HepG2 (cell line): ENCODE measurements around the gene NCKIPSD. TPM values are rescaled to one million over a fixed set of nuclear protein-coding genes. Genes with fewer than 3 reads are reported as not detected.

Experiments
- ATAC-seq: fragments of 200-7000 bp; cut with Tn5 transposase; 3 replicates; pipeline ENCODE4 v1.9.1; 2020; ENCODE audit warnings: mild to moderate bottlenecking, moderate library complexity
- BruUV-seq: library from RNA; stranded (reverse); fragments of 400-500 nt; replicated peaks from 2 replicates; lab custom pipeline; 2021; lab: Mats Ljungman, UMichigan
- CTCF ChIA-PET: fragments of 300-600 bp; formaldehyde crosslinking; extraction: SDS; loops from one replicate; lab custom pipeline; 2021; ENCODE audit warnings: low total read pairs, inconsistent platforms, low intra/inter-chr PET ratio; lab: Yijun Ruan, JAX
- POLR2A ChIA-PET: fragments of 350-600 bp; sonication (Branson Sonifier 250); formaldehyde crosslinking; loops from one replicate; lab custom pipeline; 2020; ENCODE audit warnings: antibody characterized with exemption, inconsistent platforms; lab: Yijun Ruan, JAX
- DNase-seq: peaks from one replicate; pipeline ENCODE4 v3.0.0-alpha.2; 2015; ENCODE audit warnings: low spot score
- FAIRE-seq: peaks from 3 replicates; lab custom pipeline; 2011; peaks lifted over from hg19 to GRCh38; lab: Jason Lieb, UNC
- H2AFZ ChIP-seq: one replicate; pipeline ENCODE4 v1.6.1; 2011; ENCODE audit warnings: low read length, inconsistent platforms
- H3K27ac ChIP-seq: fragments of 300-600 bp; 3 replicates; pipeline ENCODE4 v1.8.0; 2011; ENCODE audit warnings: mixed run types, mild to moderate bottlenecking, mixed read lengths, low read length, inconsistent platforms; ENCODE audit not compliant: insufficient read depth; ENCODE audit errors: extremely low read length
- H3K27me3 ChIP-seq, 2 experiments: fragments of 200-600 bp in 1 of 2; 2 replicates in 1 of 2; 3 replicates in 1 of 2; pipeline versions ENCODE4 v1.6.0 to v1.8.0; 2011; ENCODE audit warnings: low read length in 2 of 2, mild to moderate bottlenecking in 2 of 2, moderate library complexity in 2 of 2, inconsistent platforms in 1 of 2; ENCODE audit not compliant: insufficient read depth in 2 of 2, control insufficient read depth in 1 of 2
- H3K36me3 ChIP-seq, 2 experiments: fragments of 200-600 bp in 1 of 2; replicated peaks in 1 of 2; 2 replicates in 1 of 2; 3 replicates in 1 of 2; pipeline versions ENCODE4 v1.5.1 to v1.8.0; 2011; ENCODE audit warnings: low read length in 2 of 2, inconsistent platforms in 1 of 2; ENCODE audit not compliant: insufficient read depth in 2 of 2, control insufficient read depth in 1 of 2
- H3K4me1 ChIP-seq: 2 replicates; pipeline ENCODE4 v1.5.1; 2012; ENCODE audit warnings: low read length, inconsistent platforms; ENCODE audit not compliant: insufficient read depth
- H3K4me2 ChIP-seq: 2 replicates; pipeline ENCODE4 v1.6.0; 2011; ENCODE audit warnings: low read depth, low read length, inconsistent platforms
- H3K4me3 ChIP-seq, 3 experiments: fragments of 200-600 bp in 1 of 3; sonication (generic), shearing (Covaris generic) in 1 of 3; replicated peaks in 1 of 3; 2 replicates each; pipeline ENCODE4 v1.5.1; 2011 to 2016; ENCODE audit warnings: low read length in 3 of 3, inconsistent platforms in 2 of 3, low read depth in 2 of 3, mild to moderate bottlenecking in 2 of 3, control low read depth in 1 of 3, mixed read lengths in 1 of 3; ENCODE audit not compliant: insufficient read depth in 1 of 3
- H3K79me2 ChIP-seq: one replicate; pipeline ENCODE4 v1.6.1; 2011; ENCODE audit warnings: low read length, inconsistent platforms; ENCODE audit not compliant: insufficient read depth
- H3K9ac ChIP-seq: 2 replicates; pipeline ENCODE4 v1.6.0; 2011; ENCODE audit warnings: mild to moderate bottlenecking, low read depth, low read length, inconsistent platforms; ENCODE audit not compliant: insufficient read depth
- H3K9me3 ChIP-seq: 2 replicates; pipeline ENCODE4 v1.5.1; 2012; ENCODE audit warnings: mild to moderate bottlenecking, low read length
- H4K20me1 ChIP-seq: 2 replicates; pipeline ENCODE4 v1.6.0; 2011; ENCODE audit warnings: inconsistent platforms, mild to moderate bottlenecking, low read length, moderate library complexity; ENCODE audit not compliant: insufficient read depth
- AGO2 ChIP-seq: fragments of 200-400 bp; formaldehyde crosslinking; optimal IDR thresholded peaks from 2 replicates; pipeline ENCODE3; 2017; ENCODE audit warnings: mild to moderate bottlenecking, low read depth, low read length, moderate library complexity
- CC2D1A ChIP-seq: sonication (generic); formaldehyde crosslinking; IDR thresholded peaks from 2 replicates; pipeline ENCODE4 v1.8.1; 2023; ENCODE audit warnings: mild to moderate bottlenecking, missing genetic modification reagents
- FLYWCH1 ChIP-seq: sonication (generic); formaldehyde crosslinking; IDR thresholded peaks from 2 replicates; pipeline ENCODE4 v1.8.1; 2023; ENCODE audit warnings: mild to moderate bottlenecking, missing genetic modification reagents
- HOXA7 ChIP-seq: sonication (generic); formaldehyde crosslinking; IDR thresholded peaks from 2 replicates; pipeline ENCODE4 v1.8.1; 2022; ENCODE audit warnings: mild to moderate bottlenecking, missing genetic modification reagents, moderate library complexity
- POLR2G ChIP-seq: fragments of 200-400 bp; formaldehyde crosslinking; IDR thresholded peaks from 2 replicates; pipeline ENCODE4 v1.6.1; 2018; ENCODE audit warnings: mild to moderate bottlenecking, low read depth, low read length, moderate library complexity
- SPEN ChIP-seq: sonication (generic); formaldehyde crosslinking; IDR thresholded peaks from 2 replicates; pipeline ENCODE4 v1.5.1; 2020; ENCODE audit warnings: low read depth, mild to moderate bottlenecking, missing genetic modification reagents
- ZNF282 ChIP-seq: fragments of 450-650 bp; IDR thresholded peaks from 2 replicates; pipeline ENCODE4 v1.6.1; 2018; ENCODE audit not compliant: partially characterized antibody
- ZNF607 ChIP-seq: sonication (generic); formaldehyde crosslinking; IDR thresholded peaks from 2 replicates; pipeline ENCODE4 v1.5.1; 2020; ENCODE audit warnings: missing genetic modification reagents, mild to moderate bottlenecking, borderline replicate concordance
- WGBS: methylation state at CpG from one replicate; pipeline ENCODE4 v1.1.6; 2017; ENCODE audit warnings: low lambda C conversion rate; 5-methylcytosine and 5-hydroxymethylcytosine counted together
- in situ Hi-C: cut with HindIII; loops from 2 replicates; pipeline ENCODE4 v1.10.0; 2017; ENCODE audit warnings: low pct_unique_long_range_greater_than_20kb; ENCODE audit not compliant: extremely low pct_ligation_motif_present
- intact Hi-C: fragments of 100-400 bp; cut with micrococcal nuclease; formaldehyde crosslinking; loops from one replicate; pipeline ENCODE4 v1.10.0; 2022; ENCODE audit not compliant: unreplicated experiment
- polyA plus RNA-seq, 8 experiments: library from polyadenylated mRNA; depleted of rRNA in 3 of 8; stranded (reverse) in 7 of 8; unstranded in 1 of 8; fragments of >200 nt; fragmentation: Illumina TruSeq in 4 of 8; extraction: Trizol in 4 of 8; gene quantifications; 2 replicates each; pipeline versions ENCODE4 v1.2.1 to v1.2.3, GENCODE V29; 2011 to 2016; ENCODE audit warnings: low read depth in 4 of 8, missing spikeins in 1 of 8, mixed read lengths in 1 of 8; ENCODE audit not compliant: insufficient read depth in 1 of 8
- total RNA-seq, 5 experiments: library from RNA; depleted of rRNA; stranded (reverse); fragments of >200 nt; fragmentation: Illumina TruSeq; extraction: Trizol; gene quantifications; 2 replicates each; pipeline ENCODE4 v1.2.3, GENCODE V29; 2016; ENCODE audit warnings: low read depth in 1 of 5

The NCKIPSD gene
- total and polyA plus RNA-seq, 2 of the 13 experiments (the other 11 are each of a cell fraction or from before 2014, with no cell fraction given) = 13.5 to 35.2 TPM

DNA sequence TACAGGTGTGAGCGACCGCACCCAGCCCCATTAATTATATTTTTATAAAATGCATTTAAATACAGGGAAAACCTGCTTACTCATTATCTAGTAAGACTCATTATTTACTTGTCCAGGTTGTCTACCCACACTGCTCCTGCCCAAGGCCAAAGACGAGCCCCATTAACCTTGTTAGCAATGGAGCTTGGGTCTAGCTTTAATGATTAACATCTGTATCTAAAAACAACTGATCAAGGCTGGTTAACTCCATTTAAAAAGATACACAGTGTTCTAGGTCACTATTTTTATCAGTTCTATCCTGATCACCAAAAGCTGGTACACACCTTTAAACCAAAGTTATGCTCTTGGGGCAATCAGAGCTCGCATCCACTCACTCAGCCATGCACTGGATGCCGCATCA, 10.4 kb upstream of the NCKIPSD start:
- in situ Hi-C loops (no loop called here), intact Hi-C loops (no loop called here)
- Histone ChIP-seq H3K9me3 (no peaks in the 10 kb centered on the region), H3K79me2 (peaks cover 47% of the 10 kb centered on the region), H3K4me1 (peaks cover 12% of the 10 kb centered on the region), H3K4me2 (no peak overlapping the region), H3K4me3 (no peak overlapping the region), H2AFZ (no peak overlapping the region), H3K27ac (no peak overlapping the region), H3K36me3 (peaks cover 30 to 66% of the 10 kb centered on the region in 2 experiments), H4K20me1 (peaks cover 51% of the 10 kb centered on the region), H3K27me3 (no peaks in the 10 kb centered on the region), H3K9ac (no peak overlapping the region)
- CTCF ChIA-PET = no interaction called here
- WGBS = 91% methylated on average over 5 of the region's 5 CpGs
- DNase-seq (no peak), ATAC-seq (peak; percentile 31; the same call in 1 of the 3 replicates), FAIRE-seq (no peak)
- POLR2A ChIA-PET = interaction anchor here (0.9 to 2.0 kb wide), 2 partner anchors 44 to 152 kb away, joined by 3 to 7 read pairs; partner anchors contain the start of gene PRKAR2A
- TF ChIP-seq HOXA7 (CRISPR knock-in tag) (no peak), FLYWCH1 (CRISPR knock-in tag) (no peak), ZNF282 (no peak), ZNF607 (CRISPR knock-in tag) (no peak), POLR2G (peak; percentile 9; the same call in 1 of the 2 replicates)
- no TSS peak for BruUV-seq

DNA sequence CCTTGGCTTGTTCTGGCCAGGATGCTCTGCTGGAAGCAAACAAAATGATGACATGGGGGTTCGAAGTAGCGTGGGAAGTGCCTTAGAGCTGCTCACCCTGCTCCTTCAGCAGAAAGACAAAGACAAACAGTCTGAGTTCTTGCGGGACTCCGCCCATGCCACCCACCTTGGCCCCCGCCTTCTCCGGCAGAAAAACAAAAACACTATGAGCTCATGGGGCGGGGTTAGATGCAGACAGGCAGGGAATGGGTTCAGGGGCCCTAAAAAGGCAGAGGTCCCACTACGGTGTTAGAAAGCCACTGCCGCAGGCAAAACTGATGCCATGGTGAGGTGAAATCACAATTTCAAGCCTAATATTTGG, 9.7 kb upstream of the NCKIPSD start:
- no peak overlapping the region for H3K4me2 ChIP-seq
- H3K36me3 ChIP-seq = peaks cover 30 to 67% of the 10 kb centered on the region in 2 experiments
- no peak overlapping the region for H3K4me3 ChIP-seq
- in situ Hi-C loops = no loop called here
- BruUV-seq = no TSS peak
- no peaks in the 10 kb centered on the region for H3K9me3 ChIP-seq
- TF ChIP-seq SPEN = no peak
- TF ChIP-seq AGO2 = peak; percentile 13
- no peak for TF ChIP-seq CC2D1A (CRISPR knock-in tag)
- TF ChIP-seq, all 625 proteins: peak for 1
- no peak for ATAC-seq
- FAIRE-seq = no peak
- Histone ChIP-seq H3K79me2 (peaks cover 41% of the 10 kb centered on the region), H4K20me1 (peaks cover 43% of the 10 kb centered on the region), H3K27ac (no peak overlapping the region), H2AFZ (no peak overlapping the region), H3K9ac (no peak overlapping the region), H3K4me1 (peaks cover 12% of the 10 kb centered on the region), H3K27me3 (no peaks in the 10 kb centered on the region)
- ChIA-PET POLR2A (no interaction called here), CTCF (no interaction called here)
- 98% methylated on average over 9 of the region's 9 CpGs for WGBS
- no peak for DNase-seq
- intact Hi-C loops = no loop called here
